Measurements from ENCODE around the gene EIF2AK3. TPM values are rescaled to one million over a fixed set of nuclear protein-coding genes. Genes with fewer than 3 reads are reported as not detected.

Gene EIF2AK3
- total and polyA plus RNA-seq, 2 donors (not counting 1 experiment from before 2014, with no cell fraction given) = 40.2 to 57.9 TPM

DNA sequence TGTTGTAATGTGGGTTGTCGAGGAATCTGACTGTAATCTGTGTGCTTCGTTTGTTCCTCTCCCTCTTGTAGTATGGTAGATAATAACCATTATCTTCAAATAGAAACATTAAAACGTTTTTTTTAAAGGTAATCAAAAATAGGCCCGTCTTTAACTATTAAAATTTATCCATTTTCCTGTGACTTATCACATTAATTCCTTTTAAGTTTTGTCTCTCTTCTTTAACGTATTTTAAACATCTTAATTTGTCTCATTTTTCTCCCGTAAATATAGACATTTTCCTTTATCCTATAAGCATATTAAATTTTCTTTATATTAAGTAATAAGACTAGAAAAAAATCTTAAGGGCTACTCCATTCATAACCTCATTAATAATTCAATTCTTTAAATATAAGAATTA lies 41.3 kb downstream of the EIF2AK3 start:
- Histone ChIP-seq H3K79me2 (ENCODE audit: control insufficient read depth, insufficient read depth, low read length) (peaks cover 16% of the 10 kb centered on the region), H3K9ac (ENCODE audit: low read length) (no peak overlapping the region), H3K27me3 (replicated peaks in 1 of 4; ENCODE audit: control extremely low read depth in 1 of 4, control insufficient read depth in 3 of 4, insufficient read depth in 4 of 4, low read length in 3 of 4) (no peaks in the 10 kb centered on the region), H3K4me3 (ENCODE audit: control extremely low read depth in 1 of 5, extremely low read depth in 1 of 5, insufficient read depth in 1 of 5, low read depth in 2 of 5, low read length in 4 of 5) (no peak overlapping the region), H3K27ac (ENCODE audit: low read length in 2 of 2) (no peak overlapping the region), H4K20me1 (ENCODE audit: control insufficient read depth, insufficient read depth, low read length, poor library complexity, severe bottlenecking) (peaks cover 28% of the 10 kb centered on the region), H3K4me2 (replicated peaks; ENCODE audit: low read depth, low read length, poor library complexity, severe bottlenecking) (no peak overlapping the region), H3K9me3 (ENCODE audit: control extremely low read depth in 1 of 3, control insufficient read depth in 2 of 3, insufficient read depth in 1 of 3, low read length in 2 of 3) (no peaks in the 10 kb centered on the region), H3K36me3 (replicated peaks in 1 of 2; ENCODE audit: control extremely low read depth in 1 of 2, control insufficient read depth in 1 of 2, extremely low read depth in 1 of 2, insufficient read depth in 2 of 2, low read length in 1 of 2) (peaks cover 26 to 82% of the 10 kb centered on the region in 2 experiments), H2AFZ (ENCODE audit: insufficient read depth, low read depth, low read length, poor library complexity, severe bottlenecking) (no peak overlapping the region), H3K4me1 (ENCODE audit: control insufficient read depth in 2 of 2, insufficient read depth in 2 of 2, low read length in 2 of 2) (no peaks in the 10 kb centered on the region)
- ChIA-PET POLR2A (no interaction called here), CTCF (interaction anchor here (19.2 kb wide), 1 partner anchor 83 kb away, joined by 540 read pairs; no protein-coding TSS in a partner anchor)
- ATAC-seq (ENCODE audit: low read depth) = no peak
- no peaks in the 10 kb centered on the region for H3K27me3 Mint-ChIP-seq
- no peak overlapping the region for H3K27ac Mint-ChIP-seq
- intact Hi-C loops (cut with micrococcal nuclease) = no loop called here
- no peak for TF ChIP-seq EZH2 (IDR thresholded peaks at IDR 0.05; ENCODE audit: borderline replicate concordance, insufficient read depth, low read depth, low read length, poor library complexity, severe bottlenecking)
- TF ChIP-seq, protein P1, sequence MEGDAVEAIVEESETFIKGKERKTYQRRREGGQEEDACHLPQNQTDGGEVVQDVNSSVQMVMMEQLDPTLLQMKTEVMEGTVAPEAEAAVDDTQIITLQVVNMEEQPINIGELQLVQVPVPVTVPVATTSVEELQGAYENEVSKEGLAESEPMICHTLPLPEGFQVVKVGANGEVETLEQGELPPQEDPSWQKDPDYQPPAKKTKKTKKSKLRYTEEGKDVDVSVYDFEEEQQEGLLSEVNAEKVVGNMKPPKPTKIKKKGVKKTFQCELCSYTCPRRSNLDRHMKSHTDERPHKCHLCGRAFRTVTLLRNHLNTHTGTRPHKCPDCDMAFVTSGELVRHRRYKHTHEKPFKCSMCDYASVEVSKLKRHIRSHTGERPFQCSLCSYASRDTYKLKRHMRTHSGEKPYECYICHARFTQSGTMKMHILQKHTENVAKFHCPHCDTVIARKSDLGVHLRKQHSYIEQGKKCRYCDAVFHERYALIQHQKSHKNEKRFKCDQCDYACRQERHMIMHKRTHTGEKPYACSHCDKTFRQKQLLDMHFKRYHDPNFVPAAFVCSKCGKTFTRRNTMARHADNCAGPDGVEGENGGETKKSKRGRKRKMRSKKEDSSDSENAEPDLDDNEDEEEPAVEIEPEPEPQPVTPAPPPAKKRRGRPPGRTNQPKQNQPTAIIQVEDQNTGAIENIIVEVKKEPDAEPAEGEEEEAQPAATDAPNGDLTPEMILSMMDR (IDR thresholded peaks at IDR 0.05) = no peak
- WGBS (ENCODE audit: insufficient coverage) = no CpG with 5 or more reads among the region's 6 CpGs
- no peak for DNase-seq
- H3K4me1 Mint-ChIP-seq = peaks cover 2% of the 10 kb centered on the region
- no peak overlapping the region for H3K4me3 Mint-ChIP-seq
- no peaks in the 10 kb centered on the region for H3K9me3 Mint-ChIP-seq (ENCODE audit: insufficient read depth)

DNA sequence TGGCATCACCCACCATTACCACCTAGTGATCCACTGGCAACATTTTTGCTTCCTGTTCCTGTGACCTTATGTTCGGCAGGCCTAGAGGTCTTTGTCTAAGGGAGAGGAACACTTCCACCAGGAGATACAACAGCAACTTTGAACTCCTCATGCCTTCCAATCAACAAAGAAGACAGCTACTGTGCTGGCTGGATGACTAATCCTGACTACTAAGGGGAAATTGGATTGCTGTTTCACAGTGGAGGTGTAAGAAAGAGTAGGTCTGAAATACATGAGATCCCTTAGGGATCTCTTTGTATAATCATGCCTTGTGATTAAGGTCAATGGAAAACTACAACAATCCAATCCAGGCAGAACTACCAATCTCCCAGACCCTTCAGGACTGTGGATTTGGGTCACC lies 45.2 kb downstream of the EIF2AK3 start:
- H3K4me3 Mint-ChIP-seq = no peak overlapping the region
- POLR2A ChIA-PET = no interaction called here
- Histone ChIP-seq H3K9me3 (ENCODE audit: control extremely low read depth in 1 of 3, control insufficient read depth in 2 of 3, insufficient read depth in 1 of 3, low read length in 2 of 3) (no peaks in the 10 kb centered on the region), H3K4me1 (ENCODE audit: control insufficient read depth in 2 of 2, insufficient read depth in 2 of 2, low read length in 2 of 2) (no peaks in the 10 kb centered on the region), H4K20me1 (ENCODE audit: control insufficient read depth, insufficient read depth, low read length, poor library complexity, severe bottlenecking) (peaks cover 13% of the 10 kb centered on the region), H3K4me3 (ENCODE audit: control extremely low read depth in 1 of 5, extremely low read depth in 1 of 5, insufficient read depth in 1 of 5, low read depth in 2 of 5, low read length in 4 of 5) (no peak overlapping the region), H3K27ac (ENCODE audit: low read length in 2 of 2) (no peak overlapping the region), H2AFZ (ENCODE audit: insufficient read depth, low read depth, low read length, poor library complexity, severe bottlenecking) (no peak overlapping the region), H3K36me3 (replicated peaks in 1 of 2; ENCODE audit: control extremely low read depth in 1 of 2, control insufficient read depth in 1 of 2, extremely low read depth in 1 of 2, insufficient read depth in 2 of 2, low read length in 1 of 2) (peaks cover 21 to 69% of the 10 kb centered on the region in 2 experiments), H3K4me2 (replicated peaks; ENCODE audit: low read depth, low read length, poor library complexity, severe bottlenecking) (no peak overlapping the region), H3K79me2 (ENCODE audit: control insufficient read depth, insufficient read depth, low read length) (peaks cover 12% of the 10 kb centered on the region), H3K9ac (ENCODE audit: low read length) (no peak overlapping the region), H3K27me3 (replicated peaks in 1 of 4; ENCODE audit: control extremely low read depth in 1 of 4, control insufficient read depth in 3 of 4, insufficient read depth in 4 of 4, low read length in 3 of 4) (no peaks in the 10 kb centered on the region)
- ATAC-seq (ENCODE audit: low read depth) = no peak
- no peaks in the 10 kb centered on the region for H3K27me3 Mint-ChIP-seq
- TF ChIP-seq EZH2 (IDR thresholded peaks at IDR 0.05; ENCODE audit: borderline replicate concordance, insufficient read depth, low read depth, low read length, poor library complexity, severe bottlenecking) = no peak
- TF ChIP-seq, protein P1 (IDR thresholded peaks at IDR 0.05) = no peak
- DNase-seq = no peak
- intact Hi-C loops (cut with micrococcal nuclease) = no loop called here
- H3K27ac Mint-ChIP-seq = no peak overlapping the region
- no CpG with 5 or more reads among the region's 1 CpG for WGBS (ENCODE audit: insufficient coverage)
- CTCF ChIA-PET = interaction anchor here (19.2 kb wide), 1 partner anchor 87 kb away, joined by 540 read pairs; no protein-coding TSS in a partner anchor
- H3K4me1 Mint-ChIP-seq = no peaks in the 10 kb centered on the region
- no peaks in the 10 kb centered on the region for H3K9me3 Mint-ChIP-seq (ENCODE audit: insufficient read depth)
